Nephron (organoid): Measurements from ENCODE around the gene UBE2J2.

Source experiments
- H3K27ac Mint-ChIP-seq, 3 experiments: 2 replicates each; pipeline ENCODE4 v1.8.0; 2020; ENCODE audit warnings: mixed read lengths in 3 of 3, mild to moderate bottlenecking in 2 of 3, moderate library complexity in 1 of 3
- H3K27me3 Mint-ChIP-seq: 2 replicates; pipeline ENCODE4 v1.8.0; 2021; ENCODE audit warnings: low read depth, mild to moderate bottlenecking, moderate library complexity, mixed read lengths
- H3K36me3 Mint-ChIP-seq: 2 replicates; pipeline ENCODE4 v1.8.0; 2020; ENCODE audit warnings: low read depth, mixed read lengths
- H3K4me1 Mint-ChIP-seq: 2 replicates; pipeline ENCODE4 v1.8.0; 2020; ENCODE audit warnings: mixed read lengths
- H3K4me3 Mint-ChIP-seq, 3 experiments: 2 replicates each; pipeline ENCODE4 v1.8.0; 2020; ENCODE audit warnings: mild to moderate bottlenecking in 3 of 3, mixed read lengths in 3 of 3, moderate library complexity in 2 of 3
- H3K9me3 Mint-ChIP-seq: 2 replicates; pipeline ENCODE4 v1.8.0; 2020; ENCODE audit warnings: mixed read lengths
- TF ChIP-seq, protein P1 (sequence below), 3 experiments: fragments of 200-600 bp; sonication (generic); IDR thresholded peaks; one replicate each; pipeline ENCODE4 v1.5.0; 2021; ENCODE audit warnings: antibody characterized with exemption in 3 of 3; ENCODE audit not compliant: unreplicated experiment in 3 of 3

UBE2J2 gene

DNA sequence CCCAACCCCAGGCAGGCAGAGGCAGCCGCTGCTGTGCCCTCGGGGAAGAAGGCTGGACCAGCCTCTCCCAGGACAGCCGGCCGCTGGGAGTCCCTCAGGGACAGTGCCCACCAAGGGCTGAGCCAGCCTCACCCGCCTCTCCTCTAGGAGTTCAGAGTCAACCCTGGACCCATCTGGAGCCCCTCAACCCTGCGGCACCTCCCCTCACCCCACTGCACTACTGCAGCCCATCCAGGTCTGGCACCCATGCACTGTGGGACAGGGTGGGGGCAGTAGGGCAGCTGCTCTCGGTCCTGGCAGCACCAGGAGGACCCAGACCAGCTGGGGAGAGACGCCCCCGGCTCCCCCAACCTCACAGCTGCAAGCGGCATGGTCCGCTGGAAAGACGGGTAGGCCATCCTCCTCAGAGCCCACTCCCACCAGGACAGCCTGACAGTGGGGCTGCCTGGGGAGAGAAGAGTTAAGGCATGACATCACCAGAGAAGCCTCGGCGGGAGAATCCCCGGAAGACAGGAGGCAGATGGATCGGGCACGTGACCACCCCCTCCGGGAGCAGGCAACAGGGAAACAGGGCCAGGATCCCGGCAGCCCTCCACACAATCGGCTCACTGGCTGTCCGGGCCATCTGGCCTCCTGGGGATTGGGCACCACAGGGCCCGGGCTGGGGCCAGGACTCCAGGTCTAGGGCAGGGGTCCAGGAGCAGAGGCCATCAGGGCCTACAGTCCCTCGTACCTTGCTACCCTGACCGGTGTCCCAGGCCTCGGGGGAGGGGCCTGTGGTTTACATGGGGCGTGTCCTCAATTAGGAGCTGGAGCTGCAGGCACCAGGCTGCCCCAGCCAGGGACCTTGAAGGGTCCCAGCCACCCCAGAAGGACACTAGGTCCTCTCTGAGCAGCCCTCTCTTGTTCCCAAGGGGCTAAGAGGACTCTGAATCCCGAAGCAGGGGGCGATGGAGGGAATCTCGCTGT, 31.0 kb upstream of the UBE2J2 start:
- peak overlapping the region; percentile 78 to 86 (median 86) for H3K4me3 Mint-ChIP-seq
- peaks cover 22% of the 10 kb centered on the region for H3K4me1 Mint-ChIP-seq

DNA sequence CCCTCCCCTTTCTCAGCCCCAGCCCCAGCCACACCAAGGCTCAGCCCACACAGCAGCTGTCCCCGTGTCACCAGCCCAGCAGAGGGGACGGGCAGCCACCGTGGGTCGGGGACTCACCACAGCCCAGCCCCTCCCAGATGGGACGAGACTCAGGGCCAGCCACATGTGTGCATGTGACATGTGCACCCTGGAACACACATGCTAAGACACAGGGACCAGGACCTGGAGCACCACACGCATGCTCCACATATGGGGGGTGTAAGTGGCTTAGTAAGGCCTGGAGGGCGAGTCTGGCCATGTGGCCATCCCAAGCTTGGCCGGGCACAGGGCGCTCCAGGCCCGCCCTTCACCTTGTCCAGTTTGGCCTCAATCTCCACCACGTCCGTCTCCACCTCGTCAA, 30.1 kb upstream of the UBE2J2 start:
- no peaks in the 10 kb centered on the region for H3K36me3 Mint-ChIP-seq
- no peaks in the 10 kb centered on the region for H3K27me3 Mint-ChIP-seq
- TF ChIP-seq, protein P1, sequence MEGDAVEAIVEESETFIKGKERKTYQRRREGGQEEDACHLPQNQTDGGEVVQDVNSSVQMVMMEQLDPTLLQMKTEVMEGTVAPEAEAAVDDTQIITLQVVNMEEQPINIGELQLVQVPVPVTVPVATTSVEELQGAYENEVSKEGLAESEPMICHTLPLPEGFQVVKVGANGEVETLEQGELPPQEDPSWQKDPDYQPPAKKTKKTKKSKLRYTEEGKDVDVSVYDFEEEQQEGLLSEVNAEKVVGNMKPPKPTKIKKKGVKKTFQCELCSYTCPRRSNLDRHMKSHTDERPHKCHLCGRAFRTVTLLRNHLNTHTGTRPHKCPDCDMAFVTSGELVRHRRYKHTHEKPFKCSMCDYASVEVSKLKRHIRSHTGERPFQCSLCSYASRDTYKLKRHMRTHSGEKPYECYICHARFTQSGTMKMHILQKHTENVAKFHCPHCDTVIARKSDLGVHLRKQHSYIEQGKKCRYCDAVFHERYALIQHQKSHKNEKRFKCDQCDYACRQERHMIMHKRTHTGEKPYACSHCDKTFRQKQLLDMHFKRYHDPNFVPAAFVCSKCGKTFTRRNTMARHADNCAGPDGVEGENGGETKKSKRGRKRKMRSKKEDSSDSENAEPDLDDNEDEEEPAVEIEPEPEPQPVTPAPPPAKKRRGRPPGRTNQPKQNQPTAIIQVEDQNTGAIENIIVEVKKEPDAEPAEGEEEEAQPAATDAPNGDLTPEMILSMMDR (IDR thresholded peaks at IDR 0.05; ENCODE audit: unreplicated experiment in 3 of 3) = no peak
- H3K27ac Mint-ChIP-seq = no peak overlapping the region
- H3K4me3 Mint-ChIP-seq = peak overlapping the region in 1 of 3 experiments; percentile 10
- H3K4me1 Mint-ChIP-seq = peaks cover 22% of the 10 kb centered on the region
- H3K9me3 Mint-ChIP-seq = no peaks in the 10 kb centered on the region

More for the DNA sequence above, 31.0 kb upstream of the UBE2J2 start:
- H3K27ac Mint-ChIP-seq = peak overlapping the region; percentile 65 to 76 (median 76)
- TF ChIP-seq, protein P1 (IDR thresholded peaks at IDR 0.05; ENCODE audit: unreplicated experiment in 3 of 3) = no peak
- H3K9me3 Mint-ChIP-seq = no peaks in the 10 kb centered on the region
- H3K36me3 Mint-ChIP-seq = no peaks in the 10 kb centered on the region
- no peaks in the 10 kb centered on the region for H3K27me3 Mint-ChIP-seq

- Mint-ChIP-seq H3K4me1 (peaks cover 22% of the 10 kb centered on the region), H3K36me3 (no peaks in the 10 kb centered on the region), H3K9me3 (no peaks in the 10 kb centered on the region), H3K27me3 (no peaks in the 10 kb centered on the region), H3K4me3 (no peak overlapping the region), H3K27ac (no peak overlapping the region)
- TF ChIP-seq, protein P1 (IDR thresholded peaks at IDR 0.05; ENCODE audit: unreplicated experiment in 3 of 3) = no peak
Measured at GRCh38 chr1:1302951-1303509, 29.4 kb upstream of the UBE2J2 start.

- Mint-ChIP-seq H3K9me3 (no peaks in the 10 kb centered on the region), H3K4me1 (peaks cover 22% of the 10 kb centered on the region), H3K27me3 (no peaks in the 10 kb centered on the region), H3K27ac (no peak overlapping the region), H3K4me3 (no peak overlapping the region), H3K36me3 (no peaks in the 10 kb centered on the region)
- TF ChIP-seq, protein P1 (IDR thresholded peaks at IDR 0.05; ENCODE audit: unreplicated experiment in 3 of 3) = peak in 2 of 3 experiments; percentile 21 to 35
Measured at GRCh38 chr1:1302006-1302430, 28.4 kb upstream of the UBE2J2 start.

DNA sequence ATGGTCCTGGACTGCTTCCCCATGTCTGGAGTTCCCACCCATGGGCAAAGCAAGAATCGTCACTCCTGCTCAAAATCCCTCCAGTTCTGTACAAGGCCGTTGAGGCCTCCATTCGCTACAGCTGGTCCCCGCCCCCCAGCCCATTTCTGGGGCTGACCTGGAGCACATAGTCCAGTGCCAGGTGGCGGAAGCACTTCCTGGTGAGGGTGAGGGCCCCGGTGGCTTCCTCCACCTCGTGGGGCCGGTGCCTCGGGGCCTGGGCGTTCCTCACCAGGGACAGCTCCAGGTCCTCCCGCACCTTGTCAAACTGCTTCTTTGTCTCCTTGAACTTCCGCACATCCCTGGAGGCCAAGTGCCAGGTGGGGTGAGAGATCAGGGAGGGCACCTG, 26.7 kb upstream of the UBE2J2 start:
- TF ChIP-seq, protein P1 (IDR thresholded peaks at IDR 0.05; ENCODE audit: unreplicated experiment in 3 of 3) = no peak
- H3K27me3 Mint-ChIP-seq = no peaks in the 10 kb centered on the region
- no peaks in the 10 kb centered on the region for H3K9me3 Mint-ChIP-seq
- H3K27ac Mint-ChIP-seq = no peak overlapping the region
- H3K4me3 Mint-ChIP-seq = no peak overlapping the region
- peaks cover 9% of the 10 kb centered on the region for H3K4me1 Mint-ChIP-seq
- H3K36me3 Mint-ChIP-seq = no peaks in the 10 kb centered on the region
